CD4-positive, alpha-beta T cell (primary cell): Measurements from ENCODE around the gene PHIP. TPM values are rescaled to one million over a fixed set of nuclear protein-coding genes. Genes with fewer than 3 reads are reported as not detected.

Experiments used
- ATAC-seq: fragments of 200-7000 bp; cut with Tn5 transposase; one replicate; pipeline ENCODE4 v1.10.0; 2022; ENCODE audit warnings: mild to moderate bottlenecking; ENCODE audit not compliant: poor library complexity
- CTCF ChIA-PET: fragments of 350-600 bp; sonication (Branson Sonifier 250); formaldehyde crosslinking; loops from one replicate; lab custom pipeline; 2021; ENCODE audit warnings: antibody characterized with exemption, inconsistent platforms; lab: Charles Lee
- POLR2A ChIA-PET: fragments of 350-600 bp; sonication (Branson Sonifier 250); formaldehyde crosslinking; loops from one replicate; lab custom pipeline; 2021; ENCODE audit warnings: antibody characterized with exemption, inconsistent platforms; lab: Charles Lee
- DNase-seq, 14 experiments: peaks; one replicate each; pipeline ENCODE4 v3.0.0-alpha.2; 2013 to 2020; ENCODE audit warnings: mixed read lengths in 2 of 14
- H3K27ac ChIP-seq, 2 donors: one replicate each; pipeline versions ENCODE4 v1.5.1 to v1.7.0; 2013; ENCODE audit warnings: low read length in 2 of 2, low read depth in 1 of 2, mild to moderate bottlenecking in 1 of 2
- H3K27me3 ChIP-seq, 2 experiments: 1 replicate in 1 of 2; 2 replicates in 1 of 2; pipeline versions ENCODE4 v1.6.1 to v1.7.0; 2013; ENCODE audit warnings: low read length in 2 of 2, control low read depth in 1 of 2, mild to moderate bottlenecking in 1 of 2, moderate library complexity in 1 of 2; ENCODE audit not compliant: insufficient read depth in 2 of 2, control insufficient read depth in 1 of 2
- H3K36me3 ChIP-seq: one replicate; pipeline ENCODE4 v1.6.1; 2013; ENCODE audit warnings: low read length, control low read depth; ENCODE audit not compliant: insufficient read depth
- H3K4me1 ChIP-seq: one replicate; pipeline ENCODE4 v1.6.1; 2013; ENCODE audit warnings: low read length, control low read depth; ENCODE audit not compliant: insufficient read depth
- H3K4me3 ChIP-seq: one replicate; pipeline ENCODE4 v1.5.1; 2013; ENCODE audit warnings: mild to moderate bottlenecking, low read length, moderate library complexity
- H3K9me3 ChIP-seq, 2 experiments: 1 replicate in 1 of 2; 2 replicates in 1 of 2; pipeline versions ENCODE4 v1.6.1 to v1.7.0; 2013; ENCODE audit warnings: low read length in 2 of 2, mild to moderate bottlenecking in 2 of 2, control low read depth in 1 of 2, moderate library complexity in 1 of 2; ENCODE audit not compliant: control insufficient read depth in 1 of 2, insufficient read depth in 1 of 2
- H3K27ac Mint-ChIP-seq: one replicate; pipeline ENCODE4 v1.8.0; 2020; ENCODE audit warnings: mixed read lengths
- H3K27me3 Mint-ChIP-seq: one replicate; pipeline ENCODE4 v1.8.0; 2021; ENCODE audit warnings: mixed read lengths
- H3K36me3 Mint-ChIP-seq: one replicate; pipeline ENCODE4 v1.8.0; 2021; ENCODE audit warnings: low read depth, mixed read lengths
- H3K4me1 Mint-ChIP-seq: one replicate; pipeline ENCODE4 v1.8.0; 2021; ENCODE audit warnings: low read depth, mixed read lengths
- H3K4me3 Mint-ChIP-seq: one replicate; pipeline ENCODE4 v1.8.0; 2020; ENCODE audit warnings: mild to moderate bottlenecking, mixed read lengths
- H3K9me3 Mint-ChIP-seq: one replicate; pipeline ENCODE4 v1.8.0; 2020; ENCODE audit warnings: mixed read lengths
- intact Hi-C, 2 experiments: fragments of 100-400 bp; cut with DNase I in 1 of 2; cut with micrococcal nuclease in 1 of 2; formaldehyde crosslinking; loops; one replicate each; pipeline versions ENCODE4 v1.15.1 to v1.9.0; 2023 to 2025; cut with DNase I, micrococcal nuclease
- total RNA-seq, 174 experiments: library from RNA in 2 of 174; stranded (reverse) in 2 of 174; gene quantifications; one replicate each; pipeline ENCODE4 v1.2.3 and lab custom pipeline; 2021 to 2026
- TF ChIP-seq, protein P1 (sequence below): fragments of 200-600 bp; IDR thresholded peaks from one replicate; pipeline ENCODE4 v1.8.0; 2022; ENCODE audit warnings: antibody characterized with exemption, mild to moderate bottlenecking

Gene PHIP
- total RNA-seq, 2 experiments from 2014 or later, result 35.7 to 36.9 TPM

DNA sequence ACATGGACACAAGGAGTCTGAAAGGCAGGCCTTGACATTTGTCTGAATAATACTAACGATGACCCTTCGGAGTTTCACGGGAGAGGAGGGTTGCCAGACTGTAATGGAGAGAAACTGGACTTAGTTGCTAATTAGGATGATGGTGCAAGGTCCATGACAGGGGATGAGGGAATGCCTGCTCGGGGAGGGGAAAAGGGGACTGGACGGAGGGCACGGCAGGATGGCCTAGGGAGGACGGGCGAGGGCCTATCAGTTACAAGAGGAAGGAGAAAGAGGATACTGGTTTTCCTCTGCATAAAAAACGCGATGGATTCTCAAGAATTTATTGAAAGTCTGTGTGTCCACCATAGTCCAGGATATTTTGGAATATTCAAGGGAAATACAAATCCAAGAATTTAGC lies 168.0 kb downstream of the PHIP start:
- Histone ChIP-seq H3K4me3 (no peak overlapping the region), H3K9me3 (peaks cover 0 to 8% of the 10 kb centered on the region in 2 experiments), H3K27me3 (peaks cover 21 to 23% of the 10 kb centered on the region in 2 experiments), H3K4me1 (peaks cover 9% of the 10 kb centered on the region), H3K27ac (no peak overlapping the region), H3K36me3 (no peaks in the 10 kb centered on the region)
- ATAC-seq (no peak), DNase-seq (no peak)
- POLR2A ChIA-PET, result no interaction called here
- TF ChIP-seq, protein P1, sequence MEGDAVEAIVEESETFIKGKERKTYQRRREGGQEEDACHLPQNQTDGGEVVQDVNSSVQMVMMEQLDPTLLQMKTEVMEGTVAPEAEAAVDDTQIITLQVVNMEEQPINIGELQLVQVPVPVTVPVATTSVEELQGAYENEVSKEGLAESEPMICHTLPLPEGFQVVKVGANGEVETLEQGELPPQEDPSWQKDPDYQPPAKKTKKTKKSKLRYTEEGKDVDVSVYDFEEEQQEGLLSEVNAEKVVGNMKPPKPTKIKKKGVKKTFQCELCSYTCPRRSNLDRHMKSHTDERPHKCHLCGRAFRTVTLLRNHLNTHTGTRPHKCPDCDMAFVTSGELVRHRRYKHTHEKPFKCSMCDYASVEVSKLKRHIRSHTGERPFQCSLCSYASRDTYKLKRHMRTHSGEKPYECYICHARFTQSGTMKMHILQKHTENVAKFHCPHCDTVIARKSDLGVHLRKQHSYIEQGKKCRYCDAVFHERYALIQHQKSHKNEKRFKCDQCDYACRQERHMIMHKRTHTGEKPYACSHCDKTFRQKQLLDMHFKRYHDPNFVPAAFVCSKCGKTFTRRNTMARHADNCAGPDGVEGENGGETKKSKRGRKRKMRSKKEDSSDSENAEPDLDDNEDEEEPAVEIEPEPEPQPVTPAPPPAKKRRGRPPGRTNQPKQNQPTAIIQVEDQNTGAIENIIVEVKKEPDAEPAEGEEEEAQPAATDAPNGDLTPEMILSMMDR, result no peak
- Mint-ChIP-seq H3K27ac (no peak overlapping the region), H3K4me1 (peaks cover 20% of the 10 kb centered on the region), H3K4me3 (no peak overlapping the region), H3K9me3 (no peaks in the 10 kb centered on the region), H3K27me3 (peaks cover 46% of the 10 kb centered on the region), H3K36me3 (peaks cover 12% of the 10 kb centered on the region)
- intact Hi-C loops, result no loop called here
- CTCF ChIA-PET, result no interaction called here

DNA sequence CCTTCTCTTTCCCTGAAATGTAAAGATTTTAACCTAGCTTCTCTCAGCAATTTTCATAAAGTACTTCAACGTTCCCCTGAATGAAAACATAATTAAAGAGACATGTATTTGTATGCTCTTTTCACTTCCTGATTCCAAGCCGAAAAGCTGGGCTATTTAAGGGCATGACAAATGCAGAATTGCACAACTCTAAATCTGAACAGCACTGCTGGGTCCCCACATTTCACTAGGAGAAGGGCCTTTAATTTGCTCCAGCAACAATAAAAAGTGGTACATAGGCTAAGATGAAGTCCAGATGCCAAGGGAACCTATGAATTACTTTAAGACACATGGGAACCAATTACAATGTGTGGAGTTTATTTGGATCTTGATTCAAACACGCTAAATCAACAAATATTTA lies 168.7 kb downstream of the PHIP start:
- Histone ChIP-seq H3K27ac (no peak overlapping the region), H3K4me1 (peaks cover 9% of the 10 kb centered on the region), H3K27me3 (peaks cover 21 to 23% of the 10 kb centered on the region in 2 experiments), H3K9me3 (peaks cover 0 to 8% of the 10 kb centered on the region in 2 experiments), H3K36me3 (no peaks in the 10 kb centered on the region), H3K4me3 (no peak overlapping the region)
- ATAC-seq (no peak), DNase-seq (peak in 2 of 14 experiments; percentile 15 to 27)
- Mint-ChIP-seq H3K27ac (no peak overlapping the region), H3K27me3 (peaks cover 46% of the 10 kb centered on the region), H3K4me3 (no peak overlapping the region), H3K9me3 (no peaks in the 10 kb centered on the region), H3K4me1 (peaks cover 20% of the 10 kb centered on the region), H3K36me3 (peaks cover 12% of the 10 kb centered on the region)
- TF ChIP-seq, protein P1, result no peak
- ChIA-PET CTCF (no interaction called here), POLR2A (no interaction called here)
- intact Hi-C loops, result no loop called here

DNA sequence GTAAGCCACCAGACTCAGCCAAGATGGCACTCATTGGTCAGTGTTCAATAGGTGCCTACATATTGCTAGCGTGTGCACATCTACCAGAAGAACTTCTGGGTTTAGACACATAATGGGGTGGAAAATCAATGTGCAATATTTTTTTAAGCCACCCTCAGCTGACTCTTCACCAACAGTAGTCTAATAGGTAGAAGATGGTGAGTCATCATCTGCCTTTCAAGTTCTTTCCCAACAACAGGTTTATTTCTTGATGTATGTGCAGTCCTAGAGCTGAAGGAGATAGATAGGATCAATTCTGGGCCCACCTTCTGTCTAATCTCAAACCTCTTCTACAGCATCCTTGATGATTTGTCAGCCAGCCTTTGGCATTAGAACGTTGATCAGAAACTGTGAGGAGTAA lies 169.4 kb downstream of the PHIP start:
- H3K4me1 Mint-ChIP-seq, result peaks cover 20% of the 10 kb centered on the region
- H3K27ac Mint-ChIP-seq, result no peak overlapping the region

More for the DNA sequence above, 169.4 kb downstream of the PHIP start:
- Histone ChIP-seq H3K27me3 (peaks cover 21 to 23% of the 10 kb centered on the region in 2 experiments), H3K9me3 (peaks cover 0 to 8% of the 10 kb centered on the region in 2 experiments), H3K4me1 (peaks cover 9% of the 10 kb centered on the region), H3K4me3 (no peak overlapping the region), H3K36me3 (no peaks in the 10 kb centered on the region), H3K27ac (no peak overlapping the region)
- intact Hi-C loops, result no loop called here
- ATAC-seq, result no peak
- no peak for DNase-seq
- peaks cover 12% of the 10 kb centered on the region for H3K36me3 Mint-ChIP-seq
- TF ChIP-seq, protein P1, result no peak
- ChIA-PET POLR2A (no interaction called here), CTCF (no interaction called here)
- peaks cover 39% of the 10 kb centered on the region for H3K27me3 Mint-ChIP-seq
- no peak overlapping the region for H3K4me3 Mint-ChIP-seq
- no peaks in the 10 kb centered on the region for H3K9me3 Mint-ChIP-seq
